Left ventricle myocardium superior (tissue), 1 donor: ENCODE measurements around the gene SON. TPM values are rescaled to one million over a fixed set of nuclear protein-coding genes. Genes with fewer than 3 reads are reported as not detected.
"Not testable (repeated sequence)": the region's sequence is repeated elsewhere in the genome, so short reads cannot be mapped to it uniquely, and the experiment has no call there.

Experiments used
- ATAC-seq: fragments of 200-7000 bp; cut with Tn5 transposase; one replicate; pipeline ENCODE4 v1.9.1; 2020; ENCODE audit warnings: mild to moderate bottlenecking, moderate library complexity
- DNase-seq: peaks from one replicate; pipeline ENCODE4 v3.0.0-alpha.2; 2020
- intact Hi-C: fragments of 100-400 bp; cut with micrococcal nuclease; formaldehyde crosslinking; loops from one replicate; pipeline ENCODE4 v1.11.0; 2022
- total RNA-seq: library from RNA; stranded (reverse); fragmentation: NEBNext Ultra II Directional; extraction: Animal tissue kit (Norgen Biotek cat#: 25700); gene quantifications from one replicate; pipeline ENCODE4 v1.2.1, GENCODE V29; 2021
- donor health status: DM: no; HTN: yes; CAD: no; lungs with severe emphysema.

Gene SON
- total RNA-seq, 1 donor from 2014 or later = 141 TPM

DNA sequence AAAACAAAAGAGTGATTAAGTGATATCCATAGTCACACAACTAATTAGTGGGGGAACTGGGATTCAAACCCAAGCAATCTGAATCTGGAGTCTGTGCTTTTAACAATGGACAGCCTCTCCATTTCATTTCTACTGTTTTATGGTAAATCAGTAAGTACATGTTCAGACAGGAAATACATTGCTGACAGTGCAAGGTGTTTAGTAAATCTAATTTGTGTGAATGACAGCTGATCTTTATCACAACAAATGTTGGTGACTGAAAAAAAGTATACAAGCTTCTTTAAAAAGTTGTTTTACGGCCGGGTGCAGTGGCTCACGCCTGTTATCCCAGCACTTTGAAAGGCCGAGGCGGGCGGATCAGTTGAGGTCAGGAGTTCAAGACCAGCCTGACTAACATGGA is 25.1 kb downstream of the SON start:
- ATAC-seq = no peak
- intact Hi-C loops = no loop called here
- DNase-seq = no peak

DNA sequence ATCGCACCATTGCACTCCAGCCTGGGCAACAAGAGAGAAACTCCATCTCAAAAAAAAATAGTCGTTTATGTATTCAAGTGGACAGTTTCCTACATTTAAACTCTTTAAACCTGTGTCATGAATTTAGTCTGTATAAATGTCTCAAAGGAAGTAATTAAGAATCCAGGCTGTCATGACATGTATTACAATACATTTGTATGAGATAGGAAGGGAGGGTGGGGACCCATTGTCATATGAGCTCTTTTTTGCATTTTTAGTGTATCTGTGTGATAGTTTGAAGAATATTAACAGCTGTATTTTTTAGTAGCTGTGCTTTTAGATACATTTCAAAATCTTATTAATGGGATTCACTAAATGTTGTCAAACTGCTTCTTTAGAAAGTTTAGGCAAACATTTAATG is 25.6 kb downstream of the SON start:
- ATAC-seq = no peak
- no peak for DNase-seq
- intact Hi-C loops = no loop called here

DNA sequence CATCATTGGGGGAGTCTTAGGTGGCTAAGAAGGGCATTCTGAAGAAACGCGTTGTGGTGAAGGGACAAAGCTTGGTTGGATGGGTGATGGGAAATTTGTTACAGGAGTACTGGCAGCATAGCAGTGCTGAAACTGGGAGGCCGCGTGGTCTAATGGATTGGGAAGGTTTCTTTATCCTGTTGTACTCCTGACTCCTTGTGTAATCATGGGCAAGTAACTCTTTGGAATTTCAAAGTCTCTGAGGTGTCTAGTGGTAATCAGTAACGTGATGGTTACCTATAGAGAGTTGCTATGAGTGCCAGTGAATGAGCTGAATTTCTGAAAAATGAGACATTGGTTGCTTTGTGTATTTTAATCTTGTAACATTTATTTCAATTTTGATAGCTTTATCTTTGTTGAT is 27.2 kb downstream of the SON start:
- DNase-seq = no peak

DNA sequence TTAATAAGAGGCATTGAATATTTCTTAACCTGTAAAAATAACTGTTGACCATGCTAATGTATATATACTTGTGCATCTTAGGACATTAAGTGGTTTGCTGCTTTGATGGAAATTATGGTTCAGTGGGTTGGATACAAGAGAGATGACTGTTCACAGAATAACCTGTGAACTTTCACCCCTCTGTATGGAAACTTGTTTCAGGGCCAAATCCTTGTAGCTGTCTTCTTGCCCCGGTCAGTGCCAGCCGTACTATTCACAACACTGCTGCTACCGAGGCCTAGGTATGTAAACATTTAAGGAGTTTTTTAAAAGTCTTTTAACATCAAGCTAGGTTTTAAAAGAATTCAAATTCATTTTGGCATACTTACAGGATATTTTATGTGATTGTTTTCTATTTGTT is 29.5 kb downstream of the SON start:
- ATAC-seq = peak; percentile 35
- DNase-seq = no peak
- intact Hi-C loops = no loop called here

More for the DNA sequence above, 27.2 kb downstream of the SON start:
- intact Hi-C loops = no loop called here
- no peak for ATAC-seq

DNA sequence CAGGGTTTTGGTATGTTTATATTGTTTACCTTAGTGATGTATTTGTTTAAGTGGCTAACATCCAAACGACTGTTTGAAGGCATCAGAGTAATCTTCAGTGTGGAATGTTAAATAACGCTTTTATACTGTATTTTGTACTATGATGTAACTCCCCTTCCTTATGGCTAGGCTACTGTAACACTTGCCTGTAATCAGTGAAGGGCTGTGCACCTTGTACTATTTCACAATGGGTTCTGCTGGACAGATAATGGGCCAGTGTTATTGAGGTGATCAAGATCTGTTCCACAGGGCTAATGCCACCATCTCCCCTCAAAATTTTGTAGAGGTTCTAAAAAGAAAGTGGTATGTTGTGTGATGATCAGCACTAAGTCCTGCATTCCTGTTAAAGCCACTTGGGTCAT is 33.9 kb downstream of the SON start:
- intact Hi-C loops, DNase-seq, ATAC-seq: not testable (repeated sequence)

DNA sequence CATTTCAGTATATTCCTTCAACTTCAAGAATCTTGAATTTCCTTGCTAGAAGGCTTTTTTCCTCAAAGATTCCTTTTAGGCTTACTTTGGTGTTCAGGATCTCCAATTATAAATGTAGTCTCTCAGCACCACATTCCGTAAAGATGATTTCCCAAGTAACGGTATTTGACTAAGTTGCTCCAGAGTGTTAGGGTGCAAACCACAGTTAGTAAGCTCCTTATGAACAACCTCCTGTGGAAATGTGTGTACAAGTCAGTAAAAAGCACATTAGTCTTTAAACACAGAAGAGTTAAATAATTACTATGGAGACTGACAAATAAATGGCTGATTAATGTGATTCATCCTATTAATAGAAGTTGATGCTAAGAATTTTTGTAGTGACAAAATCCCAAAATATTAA is 35.4 kb downstream of the SON start:
- DNase-seq (no peak), ATAC-seq (no peak)
- intact Hi-C loops = no loop called here

DNA sequence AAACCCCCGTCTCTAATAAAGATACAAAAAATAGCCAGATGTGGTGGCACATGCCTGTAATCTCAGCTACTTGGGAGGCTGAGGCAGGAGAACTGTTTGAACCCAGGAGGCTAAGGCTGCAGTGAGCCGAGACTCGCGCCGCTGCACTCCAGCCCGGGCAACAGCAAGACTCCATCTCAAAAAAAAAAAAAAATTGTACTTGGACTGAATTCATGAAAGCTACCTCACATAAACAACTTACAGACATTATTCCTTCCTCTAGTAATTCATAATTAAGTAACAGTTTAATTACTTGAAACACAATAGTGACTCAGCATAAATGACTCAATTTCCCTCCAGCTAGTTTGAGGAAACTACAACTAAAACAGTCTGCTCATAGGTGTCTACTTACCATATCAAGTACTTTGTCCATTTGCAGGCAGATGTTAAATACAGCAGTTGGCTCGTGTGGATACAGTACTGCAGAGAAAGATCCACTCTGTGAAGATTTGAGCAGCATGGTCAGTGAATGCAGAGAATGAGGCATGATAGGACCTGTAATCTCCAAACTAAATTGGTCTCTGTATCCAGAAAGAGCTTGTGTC is 36.2 kb downstream of the SON start:
- ATAC-seq (no peak), DNase-seq (no peak)
- intact Hi-C loops = no loop called here

DNA sequence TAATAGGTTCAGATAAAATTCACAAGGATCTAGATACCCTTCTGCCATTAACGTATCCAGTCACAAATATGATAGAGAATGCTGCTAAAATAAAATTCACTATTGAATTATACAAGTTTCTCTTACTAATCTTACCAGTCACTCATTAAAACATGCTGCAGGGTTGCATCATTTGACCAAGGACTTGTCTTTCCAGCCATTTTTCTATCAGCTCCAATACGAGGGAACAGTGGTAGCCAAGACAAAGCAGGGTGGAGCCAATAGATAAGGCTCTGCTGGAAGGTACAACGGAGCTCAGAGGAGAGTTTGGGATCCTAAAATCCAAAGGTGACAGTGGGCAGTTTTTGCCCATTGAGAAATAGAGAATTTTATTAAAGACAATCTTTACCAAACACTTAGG is 41.6 kb downstream of the SON start:
- intact Hi-C loops = no loop called here
- no peak for ATAC-seq
- no peak for DNase-seq

DNA sequence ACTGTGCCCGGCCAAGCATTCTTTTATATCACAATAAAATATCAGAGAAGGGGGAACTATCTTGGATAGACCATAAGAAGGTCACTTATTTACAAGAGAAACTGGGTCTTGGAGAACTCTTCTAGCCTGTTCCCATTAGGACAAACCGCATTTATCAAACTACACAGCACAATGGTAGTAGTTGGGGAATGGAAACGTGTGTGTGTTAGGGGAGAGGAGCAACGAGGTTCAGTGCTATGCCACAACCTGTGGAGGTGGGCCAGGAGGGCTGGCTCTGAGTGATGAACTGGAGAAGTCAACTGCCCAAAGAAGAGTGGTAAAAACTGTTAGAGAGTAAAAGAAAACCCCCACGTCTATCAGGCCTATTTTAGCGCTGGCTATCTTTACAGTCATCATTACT is 44.1 kb downstream of the SON start:
- ATAC-seq (no peak), DNase-seq (no peak)
- intact Hi-C loops = no loop called here

DNA sequence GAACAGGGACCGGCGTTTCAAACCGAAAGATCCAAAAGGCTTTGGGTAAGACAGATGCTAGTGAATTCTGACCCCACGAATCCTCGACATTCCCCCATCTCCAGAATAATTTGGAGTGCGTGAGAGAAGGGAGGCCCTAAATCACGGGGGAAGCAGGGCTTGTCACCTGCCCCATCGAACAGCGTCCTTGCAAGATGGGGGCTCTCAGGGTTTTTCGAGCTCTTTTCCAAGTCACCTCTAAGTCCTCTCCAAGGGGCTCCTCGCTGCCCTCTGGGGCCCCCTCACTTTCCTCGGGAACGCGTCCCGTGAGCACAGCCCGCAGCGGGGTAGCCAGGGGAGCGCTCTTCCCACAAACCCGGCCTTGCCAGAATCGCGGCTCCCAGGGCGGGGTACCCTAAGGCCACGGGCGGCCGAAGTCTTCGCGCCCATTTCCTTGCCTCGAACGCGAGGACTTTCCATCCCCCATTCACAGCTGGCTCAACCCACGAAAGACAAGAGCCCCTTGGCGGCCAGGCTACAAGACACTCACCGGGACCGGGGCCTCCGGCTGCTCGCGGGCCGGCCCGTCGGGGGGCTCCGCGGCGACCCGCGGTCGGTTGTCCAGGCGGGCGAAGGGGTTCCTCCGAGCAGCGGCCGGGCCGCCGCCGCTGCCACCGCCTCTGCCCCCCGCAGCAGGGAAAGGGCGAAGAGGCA is 45.1 kb downstream of the SON start:
- intact Hi-C loops = no loop called here
- DNase-seq (peak; percentile 51), ATAC-seq (peak; percentile 25)

DNA sequence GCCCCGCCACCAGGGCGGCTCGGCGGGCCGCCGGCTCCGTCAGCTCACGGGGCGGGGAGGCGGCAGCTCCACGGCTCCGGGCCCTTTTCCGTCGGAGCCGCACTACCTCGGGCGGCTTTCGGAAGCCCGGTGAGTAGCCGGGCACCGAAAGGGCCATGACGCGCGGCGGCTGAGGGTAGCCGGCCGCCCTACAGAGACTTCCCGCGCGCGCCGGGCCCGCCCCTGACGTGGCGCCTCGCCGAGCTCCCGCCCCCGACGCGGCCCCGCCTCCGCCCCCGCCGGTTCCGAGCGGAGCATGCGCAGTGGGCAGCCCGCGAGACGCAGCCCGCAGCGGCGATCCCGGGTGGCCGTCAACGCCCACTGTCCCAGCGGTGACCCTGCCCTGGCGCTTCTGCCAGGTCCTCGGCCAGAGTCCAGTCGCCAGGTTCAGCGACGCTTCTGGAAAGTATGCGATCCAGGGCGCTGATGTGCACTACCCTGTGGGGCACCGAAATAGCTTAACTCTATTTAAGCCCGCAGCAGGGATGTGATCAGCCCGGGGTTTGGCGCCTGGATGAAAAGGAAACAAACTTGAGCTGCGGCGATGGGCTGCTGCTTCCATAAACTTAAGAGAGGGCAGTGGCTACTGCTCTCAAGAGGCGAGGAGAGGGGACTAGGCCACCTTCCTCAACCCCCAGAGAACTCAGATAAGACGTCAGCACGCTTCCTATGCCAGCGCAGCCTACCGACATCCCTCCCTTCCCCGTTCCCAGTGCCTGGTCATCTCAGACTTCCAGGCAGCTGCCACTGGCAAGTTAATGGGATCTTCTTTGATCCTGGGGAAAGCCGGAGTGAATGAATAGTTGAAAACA is 45.9 kb downstream of the SON start, which contains the start of gene DONSON:
Gene DONSON, minus strand, starts transcription at position 200 of the 851 bp plus-strand sequence. Its CDS starts 43 bp downstream, at position 157.
- intact Hi-C loops = no loop called here
- DNase-seq (peak; percentile 95), ATAC-seq (peak; percentile 97)

DNA sequence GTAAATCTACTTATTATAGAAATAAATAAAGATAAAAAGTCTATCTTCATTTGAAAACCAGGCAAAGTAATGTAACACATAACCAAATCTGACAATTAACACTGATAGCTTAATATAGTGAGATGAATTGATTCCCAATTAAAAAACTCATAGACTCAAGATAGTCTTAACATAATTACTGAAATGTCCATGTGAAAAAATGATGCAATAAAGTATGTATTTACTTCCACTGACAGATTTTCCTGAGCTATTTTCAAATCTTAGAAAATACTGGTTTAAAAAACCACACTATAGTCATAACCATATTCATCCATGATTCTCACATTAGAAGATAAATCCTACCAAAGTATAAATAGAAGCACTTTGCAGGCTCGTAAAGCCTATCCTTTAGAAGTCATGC is 55.2 kb downstream of the SON start:
- intact Hi-C loops = no loop called here
- ATAC-seq = no peak
- no peak for DNase-seq

DNA sequence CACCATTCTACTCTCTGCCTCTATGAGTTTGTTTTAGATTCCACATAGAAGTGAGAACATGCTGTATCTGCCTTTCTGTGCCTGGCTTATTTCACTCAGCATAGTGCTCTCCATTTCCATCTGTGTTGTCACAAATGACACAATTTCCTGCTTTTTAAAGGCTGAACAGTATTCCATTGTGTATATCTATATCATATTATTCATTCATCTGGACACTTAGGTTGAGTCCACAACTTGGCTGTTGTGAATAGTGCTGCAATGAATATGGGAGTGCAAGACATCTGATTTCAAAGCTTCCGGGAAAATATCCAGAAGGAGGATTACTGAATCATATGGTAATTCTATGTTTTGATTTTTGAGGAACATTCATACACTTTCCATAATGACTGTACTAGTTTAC is 65.7 kb downstream of the SON start:
- ATAC-seq (no peak), DNase-seq (no peak)
- intact Hi-C loops = no loop called here

DNA sequence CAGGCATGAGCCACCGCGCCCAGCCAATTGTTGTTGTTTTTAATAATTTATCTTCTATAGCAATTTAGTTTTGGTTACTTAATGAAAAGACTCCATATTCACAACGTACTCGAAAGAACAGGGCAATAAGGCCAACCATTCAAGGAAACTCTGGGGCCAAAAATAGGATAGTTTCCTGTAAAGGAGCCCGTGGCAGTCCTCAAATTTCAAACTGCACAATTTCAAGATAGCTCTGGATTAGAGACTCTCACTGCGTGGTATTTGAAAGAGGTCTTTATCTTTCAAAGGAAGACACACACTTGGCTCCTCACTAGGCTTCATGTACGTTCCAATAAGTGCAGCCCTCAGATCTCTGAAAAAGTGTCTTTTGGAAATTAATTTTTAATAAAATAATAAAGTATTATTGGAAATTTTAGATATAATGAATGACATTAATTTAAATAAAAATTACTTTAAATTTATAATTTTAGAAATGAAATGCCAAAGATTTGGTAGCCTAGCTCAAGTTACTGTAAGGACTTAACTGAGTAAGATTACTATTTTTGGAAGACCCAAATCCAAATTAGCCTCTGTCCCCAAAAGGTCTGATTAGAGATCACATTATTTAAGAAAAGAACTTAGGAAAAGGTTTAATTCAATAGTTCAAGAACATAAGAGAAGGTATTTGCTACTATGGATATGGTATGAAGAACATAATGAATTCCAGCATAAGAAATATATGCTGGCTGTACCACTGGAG is 68.3 kb downstream of the SON start:
- ATAC-seq (no peak), DNase-seq (no peak)
- intact Hi-C loops = no loop called here

DNA sequence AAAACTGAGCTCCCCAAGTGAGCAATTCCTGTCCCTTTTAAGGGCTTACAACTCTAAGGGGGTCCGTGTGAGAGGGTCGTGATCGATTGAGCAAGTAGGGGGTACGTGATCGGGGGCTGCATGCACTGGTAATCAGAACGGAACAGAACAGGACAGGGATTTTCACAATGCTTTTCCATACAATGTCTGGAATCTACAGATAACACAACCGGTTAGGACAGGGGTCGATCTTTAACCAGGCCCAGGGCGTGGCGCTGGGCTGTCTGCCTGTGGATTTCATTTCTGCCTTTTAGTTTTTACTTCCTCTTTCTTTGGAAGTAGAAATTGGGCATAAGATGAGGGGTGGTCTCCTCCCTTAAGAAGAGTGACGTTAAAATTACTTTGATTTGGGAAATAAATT is 74.7 kb downstream of the SON start:
- not testable (repeated sequence) for ATAC-seq

DNA sequence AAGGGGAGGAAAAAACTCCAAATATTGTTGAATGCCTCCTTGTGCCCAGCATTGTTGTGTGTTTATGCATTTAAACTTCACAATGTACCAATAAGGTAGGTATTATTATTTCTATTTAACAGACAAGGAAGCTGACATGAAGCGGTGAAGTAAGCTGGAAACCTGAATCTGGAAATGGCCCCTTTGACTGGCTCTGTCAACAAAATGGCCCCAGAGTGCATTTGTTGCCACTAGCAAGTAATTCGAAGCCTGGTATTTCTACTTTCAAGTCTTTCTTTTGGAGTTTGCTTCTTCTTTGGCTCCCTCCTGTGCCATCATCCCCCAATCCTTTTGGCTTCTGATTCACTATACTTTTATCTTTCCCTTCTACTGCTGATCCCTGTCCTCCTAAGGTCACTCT is 75.6 kb downstream of the SON start:
- intact Hi-C loops = no loop called here
- DNase-seq = no peak
- no peak for ATAC-seq

More for the DNA sequence above, 74.7 kb downstream of the SON start:
- DNase-seq, intact Hi-C loops: not testable (repeated sequence)

DNA sequence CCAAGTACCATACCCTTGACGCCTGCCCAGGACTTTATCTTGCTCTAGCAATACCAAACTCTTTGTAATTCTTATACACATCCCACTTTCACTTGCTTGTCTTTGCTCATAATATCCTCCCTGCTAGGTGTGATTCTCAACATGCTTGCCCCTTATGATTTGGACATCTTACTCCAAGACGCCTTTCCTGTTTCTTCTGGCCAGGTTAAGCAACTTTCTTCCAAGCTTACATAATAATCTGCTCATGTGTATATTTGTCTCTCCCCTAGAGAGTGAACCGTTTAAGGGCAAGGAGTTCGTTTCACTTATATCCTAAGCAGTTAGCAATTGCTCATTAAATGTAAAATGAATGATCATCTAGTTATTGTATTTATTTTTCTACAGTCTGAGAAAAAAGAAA is 76.9 kb downstream of the SON start:
- no peak for DNase-seq
- intact Hi-C loops = no loop called here
- no peak for ATAC-seq

DNA sequence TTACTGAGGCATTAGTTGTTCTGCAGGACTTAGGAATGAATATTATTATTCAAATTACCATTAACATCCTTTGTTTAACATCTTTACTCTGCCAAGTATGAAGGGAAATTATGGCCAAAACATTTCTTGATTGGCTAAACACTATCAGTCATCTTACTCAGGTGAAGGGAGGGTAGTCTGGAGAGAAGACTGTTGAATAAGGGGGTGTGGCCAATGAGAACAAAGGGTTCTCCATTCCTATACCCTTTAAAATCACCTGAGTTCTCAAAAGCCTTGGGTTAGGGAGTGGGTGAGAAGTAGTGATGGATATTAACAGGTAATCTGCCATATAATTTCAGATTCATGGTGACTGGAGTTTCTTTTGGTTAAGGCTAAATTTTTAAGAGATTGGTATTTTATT is 79.4 kb downstream of the SON start:
- ATAC-seq (no peak), DNase-seq (no peak)
- intact Hi-C loops = no loop called here

DNA sequence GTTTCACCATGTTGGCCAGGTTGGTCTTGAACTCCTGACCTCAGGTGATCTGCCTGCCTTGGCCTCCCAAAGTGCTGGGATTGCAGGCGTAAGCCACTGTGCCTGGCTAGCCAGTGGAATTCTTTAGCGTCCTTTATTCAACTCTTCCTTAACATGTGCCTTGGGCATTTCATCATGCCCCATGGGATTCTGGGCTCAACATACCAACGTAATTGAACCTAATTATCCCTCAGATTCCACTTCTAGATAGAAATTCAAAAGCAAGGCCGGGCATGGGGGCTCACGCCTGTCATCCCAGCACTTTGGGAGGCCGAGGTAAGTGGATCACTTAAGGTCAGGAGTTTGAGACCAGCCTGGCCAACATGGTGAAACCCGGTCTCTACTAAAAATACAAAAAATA is 83.3 kb downstream of the SON start:
- intact Hi-C loops, ATAC-seq, DNase-seq: not testable (repeated sequence)
